HG03064 (cell line): Measurements from ENCODE around the gene TTC24.

Experiments used
- ATAC-seq: cut with Tn5 transposase; IDR thresholded peaks from one replicate; pipeline ENCODE4 v1.9.1; 2021; ENCODE audit warnings: low read depth; ENCODE audit not compliant: unreplicated experiment

Gene TTC24

GRCh38 chr1:156632355-156632754 lies 52.8 kb downstream of the TTC24 start:
- no peak for ATAC-seq
